ENCODE data around the gene SCAMP5. TPM values are rescaled to one million over a fixed set of nuclear protein-coding genes. Genes with fewer than 3 reads are reported as not detected.

Gene SCAMP5
- total and polyA plus RNA-seq, 2 of the 13 experiments (the other 11 are each of a cell fraction or from before 2014, with no cell fraction given): 34.3 to 49.0 TPM

- TF ChIP-seq, protein P1, sequence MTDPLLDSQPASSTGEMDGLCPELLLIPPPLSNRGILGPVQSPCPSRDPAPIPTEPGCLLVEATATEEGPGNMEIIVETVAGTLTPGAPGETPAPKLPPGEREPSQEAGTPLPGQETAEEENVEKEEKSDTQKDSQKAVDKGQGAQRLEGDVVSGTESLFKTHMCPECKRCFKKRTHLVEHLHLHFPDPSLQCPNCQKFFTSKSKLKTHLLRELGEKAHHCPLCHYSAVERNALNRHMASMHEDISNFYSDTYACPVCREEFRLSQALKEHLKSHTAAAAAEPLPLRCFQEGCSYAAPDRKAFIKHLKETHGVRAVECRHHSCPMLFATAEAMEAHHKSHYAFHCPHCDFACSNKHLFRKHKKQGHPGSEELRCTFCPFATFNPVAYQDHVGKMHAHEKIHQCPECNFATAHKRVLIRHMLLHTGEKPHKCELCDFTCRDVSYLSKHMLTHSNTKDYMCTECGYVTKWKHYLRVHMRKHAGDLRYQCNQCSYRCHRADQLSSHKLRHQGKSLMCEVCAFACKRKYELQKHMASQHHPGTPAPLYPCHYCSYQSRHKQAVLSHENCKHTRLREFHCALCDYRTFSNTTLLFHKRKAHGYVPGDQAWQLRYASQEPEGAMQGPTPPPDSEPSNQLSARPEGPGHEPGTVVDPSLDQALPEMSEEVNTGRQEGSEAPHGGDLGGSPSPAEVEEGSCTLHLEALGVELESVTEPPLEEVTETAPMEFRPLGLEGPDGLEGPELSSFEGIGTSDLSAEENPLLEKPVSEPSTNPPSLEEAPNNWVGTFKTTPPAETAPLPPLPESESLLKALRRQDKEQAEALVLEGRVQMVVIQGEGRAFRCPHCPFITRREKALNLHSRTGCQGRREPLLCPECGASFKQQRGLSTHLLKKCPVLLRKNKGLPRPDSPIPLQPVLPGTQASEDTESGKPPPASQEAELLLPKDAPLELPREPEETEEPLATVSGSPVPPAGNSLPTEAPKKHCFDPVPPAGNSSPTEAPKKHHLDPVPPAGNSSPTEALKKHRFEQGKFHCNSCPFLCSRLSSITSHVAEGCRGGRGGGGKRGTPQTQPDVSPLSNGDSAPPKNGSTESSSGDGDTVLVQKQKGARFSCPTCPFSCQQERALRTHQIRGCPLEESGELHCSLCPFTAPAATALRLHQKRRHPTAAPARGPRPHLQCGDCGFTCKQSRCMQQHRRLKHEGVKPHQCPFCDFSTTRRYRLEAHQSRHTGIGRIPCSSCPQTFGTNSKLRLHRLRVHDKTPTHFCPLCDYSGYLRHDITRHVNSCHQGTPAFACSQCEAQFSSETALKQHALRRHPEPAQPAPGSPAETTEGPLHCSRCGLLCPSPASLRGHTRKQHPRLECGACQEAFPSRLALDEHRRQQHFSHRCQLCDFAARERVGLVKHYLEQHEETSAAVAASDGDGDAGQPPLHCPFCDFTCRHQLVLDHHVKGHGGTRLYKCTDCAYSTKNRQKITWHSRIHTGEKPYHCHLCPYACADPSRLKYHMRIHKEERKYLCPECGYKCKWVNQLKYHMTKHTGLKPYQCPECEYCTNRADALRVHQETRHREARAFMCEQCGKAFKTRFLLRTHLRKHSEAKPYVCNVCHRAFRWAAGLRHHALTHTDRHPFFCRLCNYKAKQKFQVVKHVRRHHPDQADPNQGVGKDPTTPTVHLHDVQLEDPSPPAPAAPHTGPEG (CRISPR knock-in tag; IDR thresholded peaks at IDR 0.05): no peak
- TF ChIP-seq, protein P2, sequence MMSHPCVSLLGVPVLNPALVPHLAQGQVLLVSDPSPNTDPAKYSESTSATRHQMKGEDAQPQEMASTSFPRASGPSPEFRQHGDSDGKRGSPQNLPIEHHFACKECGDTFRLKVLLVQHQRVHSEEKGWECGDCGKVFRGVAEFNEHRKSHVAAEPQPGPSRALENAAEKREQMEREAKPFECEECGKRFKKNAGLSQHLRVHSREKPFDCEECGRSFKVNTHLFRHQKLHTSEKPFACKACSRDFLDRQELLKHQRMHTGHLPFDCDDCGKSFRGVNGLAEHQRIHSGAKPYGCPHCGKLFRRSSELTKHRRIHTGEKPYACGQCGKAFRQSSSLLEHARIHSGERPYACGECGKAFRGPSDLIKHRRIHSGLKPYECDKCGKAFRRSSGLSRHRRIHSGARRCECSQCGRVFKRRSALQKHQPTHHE (CRISPR knock-in tag; IDR thresholded peaks at IDR 0.05; ENCODE audit: borderline replicate concordance): no peak
- TF ChIP-seq MXD1 (CRISPR knock-in tag; IDR thresholded peaks at IDR 0.05) (peak; percentile 53), ZNF326 (CRISPR knock-in tag; IDR thresholded peaks at IDR 0.05; ENCODE audit: borderline replicate concordance) (no peak), ARID4A (CRISPR knock-in tag; IDR thresholded peaks at IDR 0.05; ENCODE audit: borderline replicate concordance) (peak; percentile 31), ZNF282 (IDR thresholded peaks at IDR 0.05; ENCODE audit: partially characterized antibody) (no peak), ADNP (CRISPR knock-in tag; IDR thresholded peaks at IDR 0.05) (no peak), ZNF790 (CRISPR knock-in tag; IDR thresholded peaks at IDR 0.05; ENCODE audit: borderline replicate concordance) (no peak), ZNF75D (CRISPR knock-in tag; IDR thresholded peaks at IDR 0.05; ENCODE audit: borderline replicate concordance) (no peak), ZMAT3 (CRISPR knock-in tag; conservative IDR thresholded peaks at IDR 0.05) (no peak), ZNF572 (CRISPR knock-in tag; IDR thresholded peaks at IDR 0.05) (0 out of 2 replicates have a peak, but pooled peaks have one; percentile 24), ZNF354B (CRISPR knock-in tag; IDR thresholded peaks at IDR 0.05) (no peak), XRCC5 (optimal IDR thresholded peaks at IDR 0.05; ENCODE audit: low read length) (no peak)
- TF ChIP-seq, protein P3, sequence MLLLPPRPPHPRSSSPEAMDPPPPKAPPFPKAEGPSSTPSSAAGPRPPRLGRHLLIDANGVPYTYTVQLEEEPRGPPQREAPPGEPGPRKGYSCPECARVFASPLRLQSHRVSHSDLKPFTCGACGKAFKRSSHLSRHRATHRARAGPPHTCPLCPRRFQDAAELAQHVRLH (CRISPR knock-in tag; IDR thresholded peaks at IDR 0.05; ENCODE audit: borderline replicate concordance, low read depth): peak; percentile 39; the same call in 1 of the 2 replicates
These were observed 38.5 kb upstream of the SCAMP5 start, which contains the start of gene RPP25 (continued) for GRCh38 chr15:74956648-74957475.

Measured in HepG2 (cell line).